Neutrophil (primary cell): ENCODE measurements around the gene GCLM.
"Not testable (repeated sequence)": the region's sequence is repeated elsewhere in the genome, so short reads cannot be mapped to it uniquely, and the experiment has no call there.

Source experiments
- H3K27ac ChIP-seq: fragments of 200-600 bp; sonication (generic); 2 replicates; pipeline ENCODE4 v1.5.1; 2016; ENCODE audit warnings: mild to moderate bottlenecking, moderate library complexity
- H3K27me3 ChIP-seq: fragments of 200-600 bp; sonication (generic); 2 replicates; pipeline ENCODE4 v1.6.0; 2016; ENCODE audit warnings: mild to moderate bottlenecking
- H3K36me3 ChIP-seq: fragments of 200-600 bp; sonication (generic); 2 replicates; pipeline ENCODE4 v1.5.1; 2017
- H3K4me1 ChIP-seq, 2 experiments: fragments of 200-600 bp in 1 of 2; sonication (generic) in 1 of 2; 1 replicate in 1 of 2; 2 replicates in 1 of 2; pipeline versions ENCODE4 v1.5.1 to v1.6.1; 2013 to 2016; ENCODE audit warnings: low read depth in 1 of 2, low read length in 1 of 2, mild to moderate bottlenecking in 1 of 2, moderate library complexity in 1 of 2; ENCODE audit not compliant: control insufficient read depth in 1 of 2, insufficient read depth in 1 of 2
- H3K4me3 ChIP-seq, 2 experiments: fragments of 200-600 bp in 1 of 2; sonication (generic) in 1 of 2; 1 replicate in 1 of 2; 2 replicates in 1 of 2; pipeline ENCODE4 v1.5.1; 2013 to 2016; ENCODE audit warnings: low read depth in 1 of 2, low read length in 1 of 2, mild to moderate bottlenecking in 1 of 2, moderate library complexity in 1 of 2
- H3K9me3 ChIP-seq: fragments of 200-600 bp; sonication (generic); 2 replicates; pipeline ENCODE4 v1.5.1; 2016
- CTCF ChIP-seq: fragments of 200-600 bp; sonication (generic); IDR thresholded peaks from 2 replicates; pipeline ENCODE4 v1.5.1; 2016; ENCODE audit warnings: antibody characterized with exemption

Gene GCLM

GRCh38 chr1:93850687-93851326 is 58.4 kb downstream of the GCLM start:
- Histone ChIP-seq H3K4me1 (peaks cover 18 to 21% of the 10 kb centered on the region in 2 experiments), H3K27me3 (peaks cover 32% of the 10 kb centered on the region)
- H3K4me3 ChIP-seq, H3K9me3 ChIP-seq, H3K36me3 ChIP-seq, H3K27ac ChIP-seq: not testable (repeated sequence)
- TF ChIP-seq CTCF, result peak; percentile 44

GRCh38 chr1:93848350-93848883 is 60.8 kb downstream of the GCLM start:
- Histone ChIP-seq H3K4me3 (peak overlapping the region in 1 of 2 experiments; percentile 75), H3K27me3 (peaks cover 44% of the 10 kb centered on the region), H3K4me1 (peaks cover 21 to 24% of the 10 kb centered on the region in 2 experiments), H3K36me3 (no peaks in the 10 kb centered on the region), H3K9me3 (no peaks in the 10 kb centered on the region), H3K27ac (no peak overlapping the region)
- TF ChIP-seq CTCF, result no peak

- H3K27me3 ChIP-seq, result peaks cover 44% of the 10 kb centered on the region
- H3K9me3 ChIP-seq, result no peaks in the 10 kb centered on the region
- peaks cover 21 to 24% of the 10 kb centered on the region in 2 experiments for H3K4me1 ChIP-seq
- no peaks in the 10 kb centered on the region for H3K36me3 ChIP-seq
- H3K27ac ChIP-seq, result no peak overlapping the region
- TF ChIP-seq CTCF, result no peak
- H3K4me3 ChIP-seq, result peak overlapping the region; percentile 68 to 75
Measured at GRCh38 chr1:93847811-93848288, 61.4 kb downstream of the GCLM start.

GRCh38 chr1:93846992-93847810 is 62.0 kb downstream of the GCLM start:
- Histone ChIP-seq H3K27me3 (peaks cover 44% of the 10 kb centered on the region), H3K36me3 (no peaks in the 10 kb centered on the region), H3K4me3 (peak overlapping the region; percentile 68 to 75), H3K27ac (peak overlapping the region; percentile 47), H3K9me3 (no peaks in the 10 kb centered on the region), H3K4me1 (peaks cover 21 to 24% of the 10 kb centered on the region in 2 experiments)
- TF ChIP-seq CTCF, result no peak

- H3K4me3 ChIP-seq, result peak overlapping the region; percentile 68 to 75
- peak overlapping the region; percentile 41 for H3K27ac ChIP-seq
- H3K9me3 ChIP-seq, result no peaks in the 10 kb centered on the region
- peak; percentile 13 for TF ChIP-seq CTCF
- H3K36me3 ChIP-seq, result no peaks in the 10 kb centered on the region
- H3K4me1 ChIP-seq, result peaks cover 21 to 24% of the 10 kb centered on the region in 2 experiments
- peaks cover 45% of the 10 kb centered on the region for H3K27me3 ChIP-seq
Measured at GRCh38 chr1:93846206-93846991, 62.8 kb downstream of the GCLM start.
